Epithelial cell of esophagus (primary cell): Measurements from ENCODE around the gene OLAH.

ENCODE experiments used
- DNase-seq: peaks from one replicate; pipeline ENCODE4 v3.0.0; 2010; ENCODE audit warnings: low read depth
- H3K4me3 ChIP-seq: 2 replicates; pipeline ENCODE4 v1.5.1; 2011; ENCODE audit warnings: mild to moderate bottlenecking, low read length, control low read depth
- TF ChIP-seq, protein P1 (sequence below): IDR thresholded peaks from 2 replicates; pipeline ENCODE4 v1.5.1; 2011; ENCODE audit warnings: low read depth, mild to moderate bottlenecking, low read length, control low read depth, inconsistent platforms; ENCODE audit not compliant: insufficient read depth; ENCODE audit errors: missing control alignments

OLAH gene

DNA sequence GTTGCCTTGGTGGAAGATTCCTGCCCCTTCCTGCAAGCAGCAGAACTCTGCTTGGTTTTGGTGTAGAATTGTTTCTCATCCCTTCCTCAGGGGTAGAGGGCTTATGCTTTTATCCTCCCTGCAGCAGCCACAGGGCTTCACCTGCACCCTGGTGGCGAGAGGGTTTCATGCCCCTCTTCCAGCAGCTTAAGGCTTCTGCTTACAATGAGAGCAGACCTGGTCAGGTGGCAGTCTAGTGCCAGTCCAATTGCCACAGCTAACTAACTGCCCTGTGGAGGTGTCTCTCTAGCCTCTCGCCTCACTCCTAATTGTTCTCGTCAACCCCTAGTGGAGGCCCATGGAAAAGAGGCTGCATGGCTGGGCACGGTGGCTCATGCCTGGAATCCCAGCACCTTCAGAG, 25.5 kb downstream of the OLAH start:
- no peak overlapping the region for H3K4me3 ChIP-seq
- DNase-seq = no peak
- TF ChIP-seq, protein P1, sequence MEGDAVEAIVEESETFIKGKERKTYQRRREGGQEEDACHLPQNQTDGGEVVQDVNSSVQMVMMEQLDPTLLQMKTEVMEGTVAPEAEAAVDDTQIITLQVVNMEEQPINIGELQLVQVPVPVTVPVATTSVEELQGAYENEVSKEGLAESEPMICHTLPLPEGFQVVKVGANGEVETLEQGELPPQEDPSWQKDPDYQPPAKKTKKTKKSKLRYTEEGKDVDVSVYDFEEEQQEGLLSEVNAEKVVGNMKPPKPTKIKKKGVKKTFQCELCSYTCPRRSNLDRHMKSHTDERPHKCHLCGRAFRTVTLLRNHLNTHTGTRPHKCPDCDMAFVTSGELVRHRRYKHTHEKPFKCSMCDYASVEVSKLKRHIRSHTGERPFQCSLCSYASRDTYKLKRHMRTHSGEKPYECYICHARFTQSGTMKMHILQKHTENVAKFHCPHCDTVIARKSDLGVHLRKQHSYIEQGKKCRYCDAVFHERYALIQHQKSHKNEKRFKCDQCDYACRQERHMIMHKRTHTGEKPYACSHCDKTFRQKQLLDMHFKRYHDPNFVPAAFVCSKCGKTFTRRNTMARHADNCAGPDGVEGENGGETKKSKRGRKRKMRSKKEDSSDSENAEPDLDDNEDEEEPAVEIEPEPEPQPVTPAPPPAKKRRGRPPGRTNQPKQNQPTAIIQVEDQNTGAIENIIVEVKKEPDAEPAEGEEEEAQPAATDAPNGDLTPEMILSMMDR = no peak

DNA sequence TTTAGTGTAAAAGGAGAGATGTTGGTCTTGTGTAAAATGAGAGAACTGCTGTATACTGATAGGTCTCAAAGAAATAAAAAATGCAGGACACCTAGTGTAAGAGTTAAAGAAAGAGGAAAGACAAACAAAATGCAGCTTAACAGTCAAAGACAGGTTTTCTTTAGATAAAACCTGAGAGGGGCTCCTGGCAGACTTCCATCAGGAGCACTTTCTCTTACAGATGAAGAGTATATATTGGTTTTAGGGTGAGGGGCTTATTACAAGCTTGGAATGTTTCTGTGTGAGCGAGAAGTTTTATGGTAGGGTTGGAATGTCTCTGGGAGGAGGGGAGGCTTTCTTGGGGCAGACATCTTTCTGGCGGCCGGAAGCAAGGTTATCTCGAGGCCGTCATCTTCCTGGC, 28.6 kb downstream of the OLAH start:
- TF ChIP-seq, protein P1 = no peak
- no peak overlapping the region for H3K4me3 ChIP-seq
- no peak for DNase-seq

- no peak overlapping the region for H3K4me3 ChIP-seq
- no peak for DNase-seq
These were observed 31.7 kb downstream of the OLAH start for GRCh38 chr10:15075421-15075820.

DNA sequence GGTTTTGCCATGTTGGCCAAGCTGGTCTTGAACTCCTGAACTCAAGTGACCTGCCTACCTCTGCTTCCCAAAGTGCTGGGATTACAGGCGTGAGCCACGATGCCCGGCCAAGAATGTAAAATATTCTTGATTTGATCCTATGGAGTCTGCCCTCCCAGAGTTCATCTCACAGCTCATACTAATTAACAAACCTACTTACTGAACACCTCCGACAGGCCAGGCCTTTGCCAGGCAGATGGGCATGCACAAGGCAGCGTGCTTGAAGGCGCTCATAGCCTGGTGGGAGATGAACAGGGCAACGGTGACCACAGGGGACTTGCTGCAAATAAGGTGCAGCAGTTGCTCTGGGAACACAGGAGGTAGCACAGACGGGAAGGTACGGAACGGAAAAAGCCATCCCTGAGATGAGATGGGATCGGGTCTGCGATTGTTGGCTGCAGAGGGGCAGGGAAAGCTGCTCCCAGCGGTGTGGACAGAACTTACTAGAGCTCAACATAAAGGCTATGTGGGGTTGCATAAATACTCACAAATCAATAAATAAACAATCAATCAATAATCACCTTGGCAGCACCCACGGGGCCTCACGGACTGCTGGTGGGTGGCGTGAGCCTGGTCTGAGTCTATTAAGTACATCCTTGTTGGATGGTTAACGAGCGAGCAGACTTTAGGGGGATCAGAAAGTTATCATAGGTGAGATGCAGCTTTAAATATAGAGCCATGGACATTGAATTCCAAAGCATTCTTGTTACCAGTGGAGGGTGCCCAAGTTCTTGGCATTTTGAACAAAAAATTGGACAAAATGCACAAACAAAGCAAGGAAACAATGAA, 40.1 kb downstream of the OLAH start:
- TF ChIP-seq, protein P1 = no peak
- no peak for DNase-seq
- peak overlapping the region; percentile 37 for H3K4me3 ChIP-seq

More at GRCh38 chr10:15075421-15075820, 31.7 kb downstream of the OLAH start:
- TF ChIP-seq, protein P1 = no peak

GRCh38 chr10:15084502-15084922, 40.8 kb downstream of the OLAH start:
- TF ChIP-seq, protein P1 = no peak
- DNase-seq = peak; percentile 90
- H3K4me3 ChIP-seq = peak overlapping the region; percentile 37

DNA sequence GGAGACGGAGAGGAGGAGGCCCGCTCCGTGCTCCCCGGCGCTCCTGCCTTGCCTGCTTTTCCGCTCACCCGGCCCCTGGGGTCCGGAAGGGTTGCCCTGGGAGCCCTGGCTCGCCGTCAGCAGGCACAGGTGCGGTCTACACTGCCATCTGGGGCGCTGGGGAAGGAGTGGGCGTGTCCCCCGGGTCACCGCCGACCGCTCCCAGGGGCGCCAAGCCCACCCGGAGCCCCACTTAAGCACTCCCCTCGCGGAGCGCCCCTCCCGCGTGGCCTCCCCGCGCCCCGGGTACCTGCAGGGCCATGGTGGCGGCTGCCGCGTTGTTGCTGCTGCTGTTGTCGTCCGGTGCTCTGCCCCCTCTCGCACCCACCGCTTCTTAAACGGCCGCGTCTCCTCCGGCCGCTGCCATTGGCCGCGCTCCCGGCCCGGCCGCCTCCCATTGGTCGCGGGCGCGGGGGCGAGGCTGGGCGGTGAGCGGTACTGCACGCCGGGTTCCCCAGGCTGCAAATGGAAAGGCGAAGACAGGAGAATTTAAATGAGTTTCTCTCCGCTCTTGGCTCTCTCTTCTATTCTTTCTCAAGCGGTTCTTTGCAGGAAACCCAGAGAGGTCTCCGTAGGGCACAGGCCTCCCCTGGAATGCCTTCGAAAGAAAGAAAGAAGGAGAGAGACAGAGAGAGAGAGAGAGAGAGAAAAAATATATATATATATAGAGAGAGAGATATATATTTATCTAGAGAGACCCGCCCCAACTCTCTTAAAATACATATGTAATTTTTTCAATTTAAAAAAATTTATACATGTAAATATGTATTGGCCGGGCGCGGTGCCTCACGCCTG, 44.9 kb downstream of the OLAH start, which contains the start of gene ACBD7:
TSS of gene ACBD7 (minus strand) at position 349 of the 834 bp plus-strand sequence. CDS start at position 301, 48 bp downstream.
- peak within 1 kb of the TSS; percentile 49 for H3K4me3 ChIP-seq
- TF ChIP-seq, protein P1 = peak; percentile 31
- DNase-seq = peak; percentile 84
